ENCODE results near the gene TMPRSS13.

The TMPRSS13 gene

GRCh38 chr11:117874253-117874909, 54.8 kb downstream of the TMPRSS13 start:
- DNase-seq = no peak
- Histone ChIP-seq H3K4me1 (ENCODE audit: control insufficient read depth in 1 of 2, insufficient read depth in 2 of 2, low read length in 2 of 2) (peaks cover 5 to 13% of the 10 kb centered on the region in 2 experiments), H2AK5ac (ENCODE audit: low read length) (no peak overlapping the region), H2BK120ac (ENCODE audit: insufficient read depth, low read length, poor library complexity) (no peak overlapping the region), H3K9ac (ENCODE audit: low read length) (no peak overlapping the region), H2BK5ac (ENCODE audit: low read depth, low read length, poor library complexity) (no peak overlapping the region), H3K4me2 (ENCODE audit: low read length) (no peak overlapping the region), H2AFZ (ENCODE audit: insufficient read depth, low read length, poor library complexity) (no peak overlapping the region), H3K14ac (ENCODE audit: low read length) (no peak overlapping the region), H3K79me1 (ENCODE audit: low read length) (no peaks in the 10 kb centered on the region), H3K9me3 (ENCODE audit: insufficient read depth, low read depth, low read length) (peaks cover 2% of the 10 kb centered on the region), H4K12ac (ENCODE audit: low read depth, low read length) (no peak overlapping the region), H4K8ac (ENCODE audit: low read depth, low read length) (no peak overlapping the region), H3K4me3 (ENCODE audit: low read depth, low read length) (no peak overlapping the region), H3K4ac (ENCODE audit: low read depth, low read length) (no peak overlapping the region), H3K18ac (ENCODE audit: low read length) (no peak overlapping the region), H3K27ac (ENCODE audit: low read depth, low read length) (no peak overlapping the region), H3K36me3 (ENCODE audit: control insufficient read depth in 1 of 2, insufficient read depth in 2 of 2, low read length in 2 of 2) (no peaks in the 10 kb centered on the region), H3K79me2 (ENCODE audit: control insufficient read depth, insufficient read depth, low read length, poor library complexity) (no peaks in the 10 kb centered on the region), H3K23ac (ENCODE audit: low read length) (no peak overlapping the region), H4K91ac (ENCODE audit: low read depth, low read length) (no peak overlapping the region), H3K27me3 (ENCODE audit: insufficient read depth, low read length) (peaks cover 37% of the 10 kb centered on the region), H2BK12ac (ENCODE audit: low read length) (no peak overlapping the region)
- whole genome bisulfite sequencing (ENCODE audit: extremely low coverage, insufficient coverage, insufficient read length) = no CpG with 5 or more reads among the region's 16 CpGs

- WGBS (ENCODE audit: extremely low coverage, insufficient coverage, insufficient read length) = no CpG with 5 or more reads among the region's 8 CpGs
- Histone ChIP-seq H3K4me1 (ENCODE audit: control insufficient read depth in 1 of 2, insufficient read depth in 2 of 2, low read length in 2 of 2) (peaks cover 5 to 13% of the 10 kb centered on the region in 2 experiments), H3K14ac (ENCODE audit: low read length) (no peak overlapping the region), H2BK12ac (ENCODE audit: low read length) (no peak overlapping the region), H3K4ac (ENCODE audit: low read depth, low read length) (no peak overlapping the region), H2BK5ac (ENCODE audit: low read depth, low read length, poor library complexity) (no peak overlapping the region), H3K79me2 (ENCODE audit: control insufficient read depth, insufficient read depth, low read length, poor library complexity) (no peaks in the 10 kb centered on the region), H4K91ac (ENCODE audit: low read depth, low read length) (no peak overlapping the region), H3K23ac (ENCODE audit: low read length) (no peak overlapping the region), H2AFZ (ENCODE audit: insufficient read depth, low read length, poor library complexity) (no peak overlapping the region), H3K9ac (ENCODE audit: low read length) (no peak overlapping the region), H3K79me1 (ENCODE audit: low read length) (no peaks in the 10 kb centered on the region), H2AK5ac (ENCODE audit: low read length) (no peak overlapping the region), H3K27ac (ENCODE audit: low read depth, low read length) (no peak overlapping the region), H2BK120ac (ENCODE audit: insufficient read depth, low read length, poor library complexity) (no peak overlapping the region), H3K4me2 (ENCODE audit: low read length) (no peak overlapping the region), H3K36me3 (ENCODE audit: control insufficient read depth in 1 of 2, insufficient read depth in 2 of 2, low read length in 2 of 2) (no peaks in the 10 kb centered on the region), H3K9me3 (ENCODE audit: insufficient read depth, low read depth, low read length) (peaks cover 2% of the 10 kb centered on the region), H3K18ac (ENCODE audit: low read length) (no peak overlapping the region), H3K27me3 (ENCODE audit: insufficient read depth, low read length) (peaks cover 36% of the 10 kb centered on the region), H3K4me3 (ENCODE audit: low read depth, low read length) (no peak overlapping the region), H4K12ac (ENCODE audit: low read depth, low read length) (no peak overlapping the region), H4K8ac (ENCODE audit: low read depth, low read length) (no peak overlapping the region)
- DNase-seq = no peak
These were observed 55.4 kb downstream of the TMPRSS13 start for GRCh38 chr11:117873828-117874125.

DNA sequence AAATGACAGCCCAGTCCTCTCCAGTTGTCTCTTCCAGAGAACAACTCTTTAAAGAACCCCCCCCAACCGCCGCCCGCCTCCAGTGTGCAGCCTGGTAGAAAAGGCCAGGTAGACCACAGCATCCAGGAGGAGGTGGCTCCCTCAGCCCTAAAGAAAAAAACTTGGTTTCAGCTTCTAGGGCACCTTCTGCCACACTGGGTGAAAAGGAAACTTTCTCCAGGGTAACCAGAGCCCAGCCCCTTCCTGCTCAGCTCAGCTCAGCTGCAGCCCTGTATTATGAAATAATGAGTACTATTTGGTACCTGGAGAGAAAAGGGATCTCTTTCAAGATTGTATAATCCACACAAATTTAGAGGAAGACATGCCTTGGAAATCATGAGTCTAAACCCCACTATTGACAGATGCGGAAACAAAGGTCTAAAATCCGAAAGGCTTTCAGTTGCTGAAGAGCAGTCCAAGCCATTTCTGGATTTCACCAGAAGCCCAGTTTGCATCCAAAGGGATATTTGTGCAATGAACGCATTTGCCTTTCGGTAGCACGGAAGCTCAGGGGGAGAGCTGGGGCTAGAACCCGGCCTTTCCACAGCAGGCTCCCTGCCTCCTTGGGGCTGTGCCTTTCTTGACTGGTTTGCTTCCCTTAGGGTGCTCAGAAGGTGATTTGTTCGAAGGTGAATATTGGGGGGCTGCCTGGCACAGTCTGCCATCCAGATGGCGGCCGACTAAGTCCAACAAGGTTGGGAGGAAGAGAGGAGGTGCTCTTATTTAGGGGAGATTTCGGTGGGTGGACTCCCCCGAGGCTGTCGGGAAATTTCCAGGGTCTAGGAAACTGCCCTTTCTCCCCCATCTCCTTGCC, 56.0 kb downstream of the TMPRSS13 start:
- Histone ChIP-seq H3K36me3 (ENCODE audit: control insufficient read depth in 1 of 2, insufficient read depth in 2 of 2, low read length in 2 of 2) (no peaks in the 10 kb centered on the region), H3K4me1 (ENCODE audit: control insufficient read depth in 1 of 2, insufficient read depth in 2 of 2, low read length in 2 of 2) (peaks cover 5 to 13% of the 10 kb centered on the region in 2 experiments)

DNA sequence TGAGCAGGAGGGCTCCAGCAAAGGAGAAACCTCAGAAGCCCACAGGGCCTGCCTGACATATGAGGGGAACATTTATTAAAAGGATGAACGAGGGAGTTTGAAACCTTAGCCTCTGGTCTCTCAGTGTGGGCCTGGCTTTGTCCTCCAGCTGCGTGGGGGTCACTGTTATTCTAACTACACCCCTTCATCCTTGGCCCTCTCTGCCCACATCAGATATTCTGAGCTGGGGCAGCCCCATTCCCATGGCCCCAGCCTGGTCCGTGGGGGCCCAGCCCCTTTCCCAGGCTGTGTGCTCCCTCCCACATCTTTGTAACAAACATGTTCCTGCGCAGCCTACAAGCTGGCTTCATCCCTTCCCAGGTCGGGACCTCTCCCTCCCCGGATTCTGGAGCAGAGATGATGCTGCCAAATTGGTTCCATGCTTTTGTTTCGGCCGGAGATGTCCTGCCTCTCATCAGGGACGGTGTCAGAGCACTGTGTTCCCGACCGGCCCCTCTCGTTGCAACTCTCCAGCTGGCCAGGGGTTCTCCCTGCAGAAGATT, 56.7 kb downstream of the TMPRSS13 start:
- H3K4me3 ChIP-seq (ENCODE audit: low read depth, low read length) = no peak overlapping the region
- no peak overlapping the region for H3K4ac ChIP-seq (ENCODE audit: low read depth, low read length)
- H4K91ac ChIP-seq (ENCODE audit: low read depth, low read length) = no peak overlapping the region
- H3K27me3 ChIP-seq (ENCODE audit: insufficient read depth, low read length) = peaks cover 35% of the 10 kb centered on the region
- no peak overlapping the region for H2AK5ac ChIP-seq (ENCODE audit: low read length)
- H2BK5ac ChIP-seq (ENCODE audit: low read depth, low read length, poor library complexity) = no peak overlapping the region
- H3K79me1 ChIP-seq (ENCODE audit: low read length) = no peaks in the 10 kb centered on the region
- no peak overlapping the region for H4K8ac ChIP-seq (ENCODE audit: low read depth, low read length)
- no peak overlapping the region for H3K4me2 ChIP-seq (ENCODE audit: low read length)
- no peak for DNase-seq
- no peak overlapping the region for H4K12ac ChIP-seq (ENCODE audit: low read depth, low read length)
- no peaks in the 10 kb centered on the region for H3K79me2 ChIP-seq (ENCODE audit: control insufficient read depth, insufficient read depth, low read length, poor library complexity)
- H2BK120ac ChIP-seq (ENCODE audit: insufficient read depth, low read length, poor library complexity) = no peak overlapping the region
- no peaks in the 10 kb centered on the region for H3K36me3 ChIP-seq (ENCODE audit: control insufficient read depth in 1 of 2, insufficient read depth in 2 of 2, low read length in 2 of 2)
- no peak overlapping the region for H2AFZ ChIP-seq (ENCODE audit: insufficient read depth, low read length, poor library complexity)
- peaks cover 5 to 13% of the 10 kb centered on the region in 2 experiments for H3K4me1 ChIP-seq (ENCODE audit: control insufficient read depth in 1 of 2, insufficient read depth in 2 of 2, low read length in 2 of 2)
- H3K9ac ChIP-seq (ENCODE audit: low read length) = no peak overlapping the region
- H3K14ac ChIP-seq (ENCODE audit: low read length) = no peak overlapping the region
- no peak overlapping the region for H3K18ac ChIP-seq (ENCODE audit: low read length)
- no CpG with 5 or more reads among the region's 12 CpGs for WGBS (ENCODE audit: extremely low coverage, insufficient coverage, insufficient read length)
- H3K9me3 ChIP-seq (ENCODE audit: insufficient read depth, low read depth, low read length) = peaks cover 2% of the 10 kb centered on the region
- H2BK12ac ChIP-seq (ENCODE audit: low read length) = no peak overlapping the region
- H3K23ac ChIP-seq (ENCODE audit: low read length) = no peak overlapping the region
- no peak overlapping the region for H3K27ac ChIP-seq (ENCODE audit: low read depth, low read length)

More for the DNA sequence above, 56.0 kb downstream of the TMPRSS13 start:
- H3K79me2 ChIP-seq (ENCODE audit: control insufficient read depth, insufficient read depth, low read length, poor library complexity) = no peaks in the 10 kb centered on the region
- H4K12ac ChIP-seq (ENCODE audit: low read depth, low read length) = no peak overlapping the region
- no peak overlapping the region for H3K27ac ChIP-seq (ENCODE audit: low read depth, low read length)
- no peak overlapping the region for H2BK12ac ChIP-seq (ENCODE audit: low read length)
- H3K14ac ChIP-seq (ENCODE audit: low read length) = no peak overlapping the region
- H3K23ac ChIP-seq (ENCODE audit: low read length) = no peak overlapping the region
- H4K91ac ChIP-seq (ENCODE audit: low read depth, low read length) = no peak overlapping the region
- H3K27me3 ChIP-seq (ENCODE audit: insufficient read depth, low read length) = peaks cover 36% of the 10 kb centered on the region
- peaks cover 2% of the 10 kb centered on the region for H3K9me3 ChIP-seq (ENCODE audit: insufficient read depth, low read depth, low read length)
- no peak overlapping the region for H3K4me2 ChIP-seq (ENCODE audit: low read length)
- H3K9ac ChIP-seq (ENCODE audit: low read length) = no peak overlapping the region
- H4K8ac ChIP-seq (ENCODE audit: low read depth, low read length) = no peak overlapping the region
- no peak overlapping the region for H2AFZ ChIP-seq (ENCODE audit: insufficient read depth, low read length, poor library complexity)
- H2BK120ac ChIP-seq (ENCODE audit: insufficient read depth, low read length, poor library complexity) = no peak overlapping the region
- WGBS (ENCODE audit: extremely low coverage, insufficient coverage, insufficient read length) = no CpG with 5 or more reads among the region's 15 CpGs
- H3K4me3 ChIP-seq (ENCODE audit: low read depth, low read length) = no peak overlapping the region
- H2BK5ac ChIP-seq (ENCODE audit: low read depth, low read length, poor library complexity) = no peak overlapping the region
- no peak overlapping the region for H2AK5ac ChIP-seq (ENCODE audit: low read length)
- no peak overlapping the region for H3K4ac ChIP-seq (ENCODE audit: low read depth, low read length)
- no peak overlapping the region for H3K18ac ChIP-seq (ENCODE audit: low read length)
- no peaks in the 10 kb centered on the region for H3K79me1 ChIP-seq (ENCODE audit: low read length)
- no peak for DNase-seq

Measured in trophoblast cell (in vitro differentiated cells and primary cell).